WI38 (cell line): ENCODE results near the gene ARL8B.

Experiments
- H3K4me3 ChIP-seq: 2 replicates; pipeline ENCODE4 v1.5.1; 2011; ENCODE audit warnings: low read depth, mild to moderate bottlenecking, control low read depth, low read length
- CTCF ChIP-seq: IDR thresholded peaks from 2 replicates; pipeline ENCODE4 v1.5.1; 2012; ENCODE audit warnings: low read depth, mild to moderate bottlenecking, control low read depth, low read length

ARL8B gene

DNA sequence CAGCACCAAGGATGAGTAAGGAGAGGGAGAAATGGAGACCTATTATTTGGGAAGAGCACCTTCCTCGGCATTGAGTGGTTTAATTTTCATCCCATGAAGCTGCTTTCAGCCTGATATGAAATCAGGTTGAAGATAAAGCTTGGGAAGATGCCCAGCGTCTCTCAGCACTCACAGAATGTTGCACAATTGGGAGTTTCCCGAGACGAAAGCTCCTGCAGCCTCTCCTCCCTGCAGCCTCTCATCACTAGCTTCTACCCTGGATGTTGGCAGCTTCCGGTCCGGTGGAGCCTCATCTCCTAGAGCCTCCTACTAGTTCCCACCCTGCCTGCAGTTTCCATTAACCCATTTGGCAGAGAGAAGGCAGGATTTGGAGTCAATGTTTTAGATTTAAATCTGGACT lies 105.7 kb downstream of the ARL8B start:
- no peak overlapping the region for H3K4me3 ChIP-seq
- no peak for TF ChIP-seq CTCF

GRCh38 chr3:5229414-5229813 lies 107.3 kb downstream of the ARL8B start:
- no peak for TF ChIP-seq CTCF
- H3K4me3 ChIP-seq = no peak overlapping the region
